ENCODE data around the gene RBMS1.
"Not testable (repeated sequence)": the region's sequence is repeated elsewhere in the genome, so short reads cannot be mapped to it uniquely, and the experiment has no call there.

Gene RBMS1

GRCh38 chr2:160380000-160380570 is 113.5 kb downstream of the RBMS1 start:
- no peak for DNase-seq (ENCODE audit: low read depth)

GRCh38 chr2:160379399-160379798 is 114.2 kb downstream of the RBMS1 start:
- DNase-seq (ENCODE audit: low read depth), result no peak

GRCh38 chr2:160377204-160377995 is 116.2 kb downstream of the RBMS1 start:
- no peak for DNase-seq (ENCODE audit: low read depth)

- no peak for DNase-seq (ENCODE audit: low read depth)
These were observed 117.0 kb downstream of the RBMS1 start for GRCh38 chr2:160376576-160376975.

GRCh38 chr2:160375802-160376469 is 117.7 kb downstream of the RBMS1 start:
- DNase-seq (ENCODE audit: low read depth), result no peak

GRCh38 chr2:160375037-160375436 is 118.6 kb downstream of the RBMS1 start:
- DNase-seq (ENCODE audit: low read depth), result no peak

- no peak for DNase-seq (ENCODE audit: low read depth)
These were observed 119.9 kb downstream of the RBMS1 start for GRCh38 chr2:160373666-160374065.

GRCh38 chr2:160373263-160373662 is 120.3 kb downstream of the RBMS1 start:
- no peak for DNase-seq (ENCODE audit: low read depth)

- DNase-seq (ENCODE audit: low read depth), result no peak
These were observed 121.0 kb downstream of the RBMS1 start for GRCh38 chr2:160372585-160372984.

GRCh38 chr2:160372010-160372356 is 121.6 kb downstream of the RBMS1 start:
- DNase-seq (ENCODE audit: low read depth), result no peak

- DNase-seq (ENCODE audit: low read depth), result peak; percentile 67
These were observed 122.2 kb downstream of the RBMS1 start for GRCh38 chr2:160371251-160372009.

- DNase-seq (ENCODE audit: low read depth), result no peak
These were observed 124.3 kb downstream of the RBMS1 start for GRCh38 chr2:160368988-160369930.

- DNase-seq (ENCODE audit: low read depth), result no peak
These were observed 125.7 kb downstream of the RBMS1 start for GRCh38 chr2:160367887-160368286.

GRCh38 chr2:160367139-160367538 is 126.5 kb downstream of the RBMS1 start:
- not testable (repeated sequence) for DNase-seq (ENCODE audit: low read depth)

- DNase-seq (ENCODE audit: low read depth), result no peak
These were observed 127.1 kb downstream of the RBMS1 start for GRCh38 chr2:160366474-160366873.

- no peak for DNase-seq (ENCODE audit: low read depth)
These were observed 127.8 kb downstream of the RBMS1 start for GRCh38 chr2:160365716-160366367.

- no peak for DNase-seq (ENCODE audit: low read depth)
These were observed 129.2 kb downstream of the RBMS1 start for GRCh38 chr2:160364364-160364763.

GRCh38 chr2:160363961-160364360 is 129.6 kb downstream of the RBMS1 start:
- no peak for DNase-seq (ENCODE audit: low read depth)

- DNase-seq (ENCODE audit: low read depth), result no peak
These were observed 130.6 kb downstream of the RBMS1 start for GRCh38 chr2:160363055-160363454.

GRCh38 chr2:160362541-160362940 is 131.1 kb downstream of the RBMS1 start:
- DNase-seq (ENCODE audit: low read depth), result no peak

- no peak for DNase-seq (ENCODE audit: low read depth)
These were observed 131.6 kb downstream of the RBMS1 start for GRCh38 chr2:160362018-160362417.
